NCI-H2081 (cell line): ENCODE measurements around the gene HHIPL1.

Experiments used
- DNase-seq, 2 experiments: peaks; one replicate each; lab custom pipeline; 2025; lab: John Stamatoyannopoulos, UW

The HHIPL1 gene

GRCh38 chr14:99644723-99645544, at the start of gene HHIPL1:
HHIPL1 (plus strand) TSS chr14:99645129; CDS start chr14:99645208, 79 bp downstream.
- no peak for DNase-seq

GRCh38 chr14:99595524-99595923, 49.4 kb upstream of the HHIPL1 start:
- DNase-seq = no peak

GRCh38 chr14:99596071-99596627, 48.8 kb upstream of the HHIPL1 start:
- DNase-seq = no peak

- no peak for DNase-seq
Observed at GRCh38 chr14:99596772-99597171, 48.2 kb upstream of the HHIPL1 start.

- DNase-seq = no peak
Observed at GRCh38 chr14:99597911-99598600, 46.9 kb upstream of the HHIPL1 start.

GRCh38 chr14:99598774-99599173, 46.2 kb upstream of the HHIPL1 start:
- DNase-seq = no peak

GRCh38 chr14:99599393-99599792, 45.5 kb upstream of the HHIPL1 start:
- DNase-seq = no peak

- DNase-seq = no peak
Observed at GRCh38 chr14:99600232-99600888, 44.6 kb upstream of the HHIPL1 start.

- no peak for DNase-seq
Observed at GRCh38 chr14:99601361-99601831, 43.5 kb upstream of the HHIPL1 start.

GRCh38 chr14:99602054-99602787, 42.7 kb upstream of the HHIPL1 start:
- DNase-seq = peak in 1 of 2 experiments; percentile 34

- DNase-seq = no peak
Observed at GRCh38 chr14:99602788-99603415, 42.0 kb upstream of the HHIPL1 start.

- DNase-seq = peak; percentile 33 to 72
Observed at GRCh38 chr14:99603471-99604277, 41.3 kb upstream of the HHIPL1 start, which contains the start of gene CCDC85C. CCDC85C (minus strand) TSS chr14:99604207; CDS start chr14:99603959, 248 bp downstream.

- DNase-seq = peak; percentile 97 to 98
Observed at GRCh38 chr14:99604278-99604765, 40.6 kb upstream of the HHIPL1 start.

GRCh38 chr14:99604766-99605298, 40.1 kb upstream of the HHIPL1 start:
- peak; percentile 40 to 52 for DNase-seq

GRCh38 chr14:99605299-99605961, 39.5 kb upstream of the HHIPL1 start:
- DNase-seq = peak; percentile 79 to 92

GRCh38 chr14:99606359-99606758, 38.6 kb upstream of the HHIPL1 start:
- DNase-seq = no peak

- no peak for DNase-seq
Observed at GRCh38 chr14:99608591-99608990, 36.3 kb upstream of the HHIPL1 start.

- no peak for DNase-seq
Observed at GRCh38 chr14:99609245-99610170, 35.4 kb upstream of the HHIPL1 start.
